GM19328 (cell line): ENCODE measurements around the gene NPB.

Experiments used
- ATAC-seq: cut with Tn5 transposase; IDR thresholded peaks from one replicate; pipeline ENCODE4 v1.9.1; 2021; ENCODE audit warnings: mild to moderate bottlenecking, moderate library complexity; ENCODE audit not compliant: unreplicated experiment

The NPB gene

GRCh38 chr17:81898029-81898866 lies 3.8 kb upstream of the NPB start:
- no peak for ATAC-seq

- ATAC-seq = no peak
Measured at GRCh38 chr17:81898885-81899284, 3.2 kb upstream of the NPB start.

DNA sequence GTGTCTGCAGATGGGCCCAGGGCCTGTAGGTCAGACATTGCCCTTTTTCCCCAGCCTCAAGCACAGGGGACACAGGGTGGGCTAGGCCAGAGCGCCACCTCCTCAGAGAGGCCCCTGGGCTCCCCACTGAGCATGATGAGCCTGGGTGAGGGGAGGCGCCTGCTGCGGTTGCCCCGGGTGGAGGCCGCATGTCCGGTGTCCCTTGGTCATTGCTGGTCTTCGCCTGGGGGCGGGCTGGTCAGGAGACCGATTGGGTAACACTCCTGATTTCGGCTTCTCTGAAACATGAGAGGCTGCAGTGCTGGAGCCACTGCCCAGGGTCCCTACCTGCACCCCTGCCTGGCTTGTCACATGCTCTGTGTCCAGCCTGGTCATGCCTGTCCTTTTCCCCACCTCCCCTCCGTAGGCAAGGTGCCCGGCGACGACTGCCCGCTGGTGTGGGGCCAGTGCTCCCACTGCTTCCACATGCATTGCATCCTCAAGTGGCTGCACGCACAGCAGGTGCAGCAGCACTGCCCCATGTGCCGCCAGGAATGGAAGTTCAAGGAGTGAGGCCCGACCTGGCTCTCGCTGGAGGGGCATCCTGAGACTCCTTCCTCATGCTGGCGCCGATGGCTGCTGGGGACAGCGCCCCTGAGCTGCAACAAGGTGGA lies 2.4 kb upstream of the NPB start:
- no peak for ATAC-seq

GRCh38 chr17:81900181-81900820 lies 1.7 kb upstream of the NPB start:
- ATAC-seq = no peak

DNA sequence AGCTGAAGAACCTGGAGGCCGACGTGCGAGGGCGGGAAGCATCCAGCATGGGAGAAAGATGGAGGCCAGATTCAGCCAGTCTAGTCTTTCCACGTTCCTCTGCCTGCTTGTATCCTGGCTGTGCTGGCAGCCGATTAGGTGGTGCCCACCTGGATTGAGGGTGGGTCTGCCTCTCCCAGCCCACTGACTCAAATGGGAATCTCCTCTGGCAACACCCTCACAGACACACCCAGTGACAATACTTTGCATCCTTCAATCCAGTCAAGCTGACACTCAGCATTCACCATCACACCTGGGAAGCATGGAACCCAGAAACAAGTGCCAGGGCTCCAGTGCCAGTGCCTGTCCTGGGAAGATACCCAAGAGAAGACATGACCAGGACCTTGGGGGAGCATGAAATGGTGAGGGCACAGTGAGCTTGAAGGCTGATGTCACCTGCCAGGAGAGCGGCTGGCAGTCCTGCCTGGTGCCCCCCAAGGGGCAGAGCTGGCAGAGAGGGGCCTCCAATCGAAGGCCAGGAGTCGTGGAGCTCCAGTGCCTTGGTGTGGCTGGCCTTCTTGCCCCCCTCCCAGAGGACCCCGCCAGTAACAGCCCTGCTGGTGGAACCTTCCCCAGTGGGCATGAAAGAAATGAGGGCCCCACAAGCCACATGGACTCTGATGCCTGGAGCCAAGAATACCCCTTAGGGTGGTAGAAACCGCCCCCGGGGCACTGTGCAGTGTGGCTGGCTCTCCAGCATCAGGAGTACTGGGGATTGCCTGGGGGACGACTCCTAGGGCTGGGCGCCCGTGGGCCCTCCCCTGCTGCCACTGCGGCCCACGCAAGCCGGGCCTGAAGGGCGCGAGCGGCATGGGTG lies 643 bp upstream of the NPB start:
- no peak for ATAC-seq

DNA sequence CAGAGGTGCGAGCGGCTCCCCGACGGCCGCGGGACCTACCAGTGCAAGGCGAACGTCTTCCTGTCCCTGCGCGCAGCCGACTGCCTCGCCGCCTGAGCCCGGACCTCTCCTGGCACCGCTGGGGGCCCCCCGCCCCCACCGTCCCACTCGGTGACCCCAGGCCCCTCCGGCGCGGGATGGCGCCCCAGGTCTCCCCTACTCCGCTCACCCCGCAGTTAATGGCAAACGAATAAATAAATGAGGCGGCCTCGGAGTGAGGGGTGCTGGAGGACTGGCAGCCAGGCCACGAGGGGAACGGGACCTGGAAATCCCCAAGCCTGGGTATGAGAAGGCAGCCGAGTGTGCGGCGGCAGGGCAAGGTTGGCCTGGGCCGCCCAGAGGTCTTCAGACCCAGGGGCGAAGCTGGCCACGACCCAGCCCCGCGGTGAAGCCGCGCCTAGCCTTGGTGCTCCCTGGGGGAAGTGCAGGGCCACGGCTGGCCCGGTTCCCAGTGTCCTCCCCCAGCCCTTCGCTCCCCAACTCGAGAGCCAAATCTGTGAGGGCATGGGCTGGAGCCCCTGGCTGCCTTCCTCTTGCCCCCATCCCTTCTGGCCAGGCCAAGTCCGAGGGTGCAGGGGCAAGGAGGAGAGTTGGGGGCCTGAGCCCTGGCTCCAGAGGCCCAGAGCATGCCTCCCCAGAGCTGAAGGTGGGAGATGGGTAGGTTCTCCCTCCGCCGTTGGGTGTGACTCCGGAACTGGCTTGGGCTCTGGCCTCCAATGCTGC lies 796 bp downstream of the NPB start:
- no peak for ATAC-seq

DNA sequence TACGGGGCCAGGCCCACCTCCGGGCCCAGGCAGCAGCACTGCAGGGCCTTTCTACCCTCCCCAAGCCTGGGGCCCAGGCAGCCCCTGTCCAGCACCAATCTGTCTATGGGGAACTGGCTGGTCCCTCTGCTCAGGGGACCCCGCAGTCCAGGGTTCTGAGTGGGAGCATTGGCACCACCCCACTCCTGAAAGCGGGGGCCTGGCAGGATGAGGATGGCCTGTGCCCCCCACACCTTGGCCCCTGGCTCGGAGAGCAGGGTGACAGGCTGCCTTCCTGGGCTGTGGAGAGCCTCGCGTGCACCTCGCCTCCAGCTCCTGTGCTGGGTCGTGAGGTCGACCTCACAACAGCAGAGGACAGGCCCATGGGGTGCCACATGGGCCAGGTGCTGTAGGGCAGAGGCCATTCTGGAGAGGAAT lies 1.4 kb downstream of the NPB start:
- no peak for ATAC-seq

GRCh38 chr17:81903896-81904599 lies 2.0 kb downstream of the NPB start:
- no peak for ATAC-seq

- no peak for ATAC-seq
Measured at GRCh38 chr17:81904600-81905423, 2.8 kb downstream of the NPB start.

DNA sequence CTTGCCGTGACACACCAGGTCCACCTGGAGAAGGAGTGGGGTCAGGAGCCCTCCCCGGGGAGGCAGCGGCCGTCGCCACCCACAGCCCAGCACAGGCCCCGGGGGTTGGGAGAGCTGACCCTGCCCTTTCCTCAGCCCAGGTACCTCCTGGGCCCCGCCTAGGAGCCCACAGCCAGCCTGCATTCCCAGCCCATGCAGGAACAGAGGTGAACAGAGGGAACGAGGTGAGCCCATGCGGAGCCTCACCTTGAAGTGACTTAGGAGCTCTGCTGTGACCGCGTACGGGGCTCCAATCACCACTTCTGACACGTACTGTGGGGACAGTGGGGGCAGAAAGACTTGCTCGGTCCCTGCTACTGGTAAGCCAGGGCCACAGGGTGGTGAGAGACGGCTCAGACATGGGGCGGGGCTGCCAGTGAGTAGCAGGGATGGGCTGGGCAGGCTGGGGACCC lies 3.4 kb downstream of the NPB start:
- no peak for ATAC-seq

- ATAC-seq = no peak
Measured at GRCh38 chr17:81905993-81906392, 4.0 kb downstream of the NPB start.

- ATAC-seq = no peak
Measured at GRCh38 chr17:81906476-81907218, 4.6 kb downstream of the NPB start.

GRCh38 chr17:81907219-81908145 lies 5.4 kb downstream of the NPB start:
- ATAC-seq = no peak

- ATAC-seq = no peak
Measured at GRCh38 chr17:81908793-81909192, 6.8 kb downstream of the NPB start.

DNA sequence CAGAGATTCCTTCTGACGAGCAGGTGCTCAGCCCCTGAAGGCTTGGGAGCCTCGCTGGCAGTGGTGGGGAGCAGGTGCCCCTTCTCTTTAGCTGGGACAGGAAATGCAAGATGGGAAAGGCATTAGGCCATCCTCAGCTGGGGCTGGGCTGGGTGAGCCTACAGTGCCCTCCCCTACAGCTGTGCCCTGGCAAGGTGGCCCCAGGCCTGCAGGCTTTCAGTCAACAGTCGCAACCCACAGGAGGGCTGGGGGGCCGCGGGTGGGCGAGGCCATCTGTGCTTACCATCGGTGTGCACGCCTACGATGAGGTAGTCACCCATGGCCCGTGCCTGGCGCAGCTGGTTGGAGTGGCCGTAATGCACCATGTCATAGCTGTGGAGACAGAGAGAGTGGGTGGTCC lies 7.2 kb downstream of the NPB start:
- ATAC-seq = no peak

GRCh38 chr17:81909966-81910839 lies 8.2 kb downstream of the NPB start:
- ATAC-seq = no peak
